ENCODE measurements around the gene VENTX. TPM values are rescaled to one million over a fixed set of nuclear protein-coding genes. Genes with fewer than 3 reads are reported as not detected.

VENTX gene
- total RNA-seq, 1 donor from 2014 or later, result 1.6 TPM

GRCh38 chr10:133279326-133280226 lies 41.9 kb downstream of the VENTX start:
- no peaks in the 10 kb centered on the region for H3K9me3 Mint-ChIP-seq (ENCODE audit: unreplicated experiment)
- peaks cover 3% of the 10 kb centered on the region for H3K27me3 Mint-ChIP-seq (ENCODE audit: unreplicated experiment)
- H3K4me1 Mint-ChIP-seq (ENCODE audit: low read depth, unreplicated experiment), result peaks cover 6% of the 10 kb centered on the region
- DNase-seq, result no peak
- H3K4me3 Mint-ChIP-seq (ENCODE audit: unreplicated experiment), result no peak overlapping the region
- H3K27ac Mint-ChIP-seq (ENCODE audit: unreplicated experiment), result no peak overlapping the region
- TF ChIP-seq CTCF (IDR thresholded peaks at IDR 0.05; ENCODE audit: partially characterized antibody, unreplicated experiment), result no peak
- no peaks in the 10 kb centered on the region for H3K36me3 Mint-ChIP-seq (ENCODE audit: unreplicated experiment)

GRCh38 chr10:133280391-133281059 lies 42.9 kb downstream of the VENTX start:
- no peak for DNase-seq
- Mint-ChIP-seq H3K36me3 (ENCODE audit: unreplicated experiment) (no peaks in the 10 kb centered on the region), H3K27me3 (ENCODE audit: unreplicated experiment) (peaks cover 3% of the 10 kb centered on the region), H3K4me3 (ENCODE audit: unreplicated experiment) (no peak overlapping the region), H3K27ac (ENCODE audit: unreplicated experiment) (no peak overlapping the region), H3K9me3 (ENCODE audit: unreplicated experiment) (peaks cover under 1% of the 10 kb centered on the region), H3K4me1 (ENCODE audit: low read depth, unreplicated experiment) (peaks cover 6% of the 10 kb centered on the region)
- TF ChIP-seq CTCF (IDR thresholded peaks at IDR 0.05; ENCODE audit: partially characterized antibody, unreplicated experiment), result no peak

- peaks cover 2% of the 10 kb centered on the region for H3K9me3 Mint-ChIP-seq (ENCODE audit: unreplicated experiment)
- H3K27ac Mint-ChIP-seq (ENCODE audit: unreplicated experiment), result no peak overlapping the region
- no peak for TF ChIP-seq CTCF (IDR thresholded peaks at IDR 0.05; ENCODE audit: partially characterized antibody, unreplicated experiment)
- H3K36me3 Mint-ChIP-seq (ENCODE audit: unreplicated experiment), result no peaks in the 10 kb centered on the region
- H3K4me3 Mint-ChIP-seq (ENCODE audit: unreplicated experiment), result no peak overlapping the region
- peaks cover 6% of the 10 kb centered on the region for H3K4me1 Mint-ChIP-seq (ENCODE audit: low read depth, unreplicated experiment)
- H3K27me3 Mint-ChIP-seq (ENCODE audit: unreplicated experiment), result peaks cover 3% of the 10 kb centered on the region
- no peak for DNase-seq
These were observed 43.4 kb downstream of the VENTX start for GRCh38 chr10:133281084-133281483.

GRCh38 chr10:133281628-133282372 lies 44.1 kb downstream of the VENTX start:
- peaks cover 3% of the 10 kb centered on the region for H3K27me3 Mint-ChIP-seq (ENCODE audit: unreplicated experiment)
- no peak for DNase-seq
- TF ChIP-seq CTCF (IDR thresholded peaks at IDR 0.05; ENCODE audit: partially characterized antibody, unreplicated experiment), result no peak
- peaks cover 6% of the 10 kb centered on the region for H3K4me1 Mint-ChIP-seq (ENCODE audit: low read depth, unreplicated experiment)
- no peaks in the 10 kb centered on the region for H3K36me3 Mint-ChIP-seq (ENCODE audit: unreplicated experiment)
- peaks cover 4% of the 10 kb centered on the region for H3K9me3 Mint-ChIP-seq (ENCODE audit: unreplicated experiment)
- no peak overlapping the region for H3K4me3 Mint-ChIP-seq (ENCODE audit: unreplicated experiment)
- H3K27ac Mint-ChIP-seq (ENCODE audit: unreplicated experiment), result no peak overlapping the region
